Coronary artery (tissue), 2 donors: ENCODE data around the gene STK32C.

Experiments used
- DNase-seq: peaks from one replicate; pipeline ENCODE4 v3.0.0-alpha.2; 2017; ENCODE audit warnings: low spot score
- H3K27ac ChIP-seq, 2 donors: fragments of 200-600 bp; sonication (generic); one replicate each; pipeline ENCODE4 v1.5.1; 2016 to 2019
- H3K4me3 ChIP-seq: fragments of 200-600 bp; sonication (generic); 2 replicates; pipeline ENCODE4 v1.5.1; 2016; ENCODE audit warnings: mild to moderate bottlenecking, moderate library complexity
- TF ChIP-seq, protein P1 (sequence below): fragments of 200-600 bp; sonication (generic); IDR thresholded peaks from one replicate; pipeline ENCODE4 v1.5.1; 2019; ENCODE audit warnings: antibody characterized with exemption

The STK32C gene

DNA sequence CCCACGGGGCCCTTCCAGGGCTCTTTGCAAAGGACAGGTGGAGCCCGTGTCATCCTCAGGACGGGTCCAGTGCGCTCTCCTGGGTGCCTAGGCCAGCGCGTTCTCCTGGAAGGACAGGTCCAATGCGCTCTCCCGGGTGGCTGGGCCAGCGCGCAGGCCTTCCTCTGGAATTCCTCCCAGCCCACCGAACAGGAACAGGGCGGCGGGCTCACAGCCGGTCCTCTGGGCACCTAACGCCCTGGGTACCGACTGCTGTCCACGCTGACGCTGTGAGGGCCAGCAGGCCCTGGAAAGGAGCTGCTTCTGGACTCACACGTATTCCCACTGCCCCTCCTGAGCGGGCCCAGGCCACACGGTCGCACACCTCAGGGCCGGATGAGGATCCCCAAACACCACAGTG is 49.3 kb downstream of the STK32C start:
- DNase-seq = no peak
- Histone ChIP-seq H3K4me3 (no peak overlapping the region), H3K27ac (no peak overlapping the region)
- TF ChIP-seq, protein P1, sequence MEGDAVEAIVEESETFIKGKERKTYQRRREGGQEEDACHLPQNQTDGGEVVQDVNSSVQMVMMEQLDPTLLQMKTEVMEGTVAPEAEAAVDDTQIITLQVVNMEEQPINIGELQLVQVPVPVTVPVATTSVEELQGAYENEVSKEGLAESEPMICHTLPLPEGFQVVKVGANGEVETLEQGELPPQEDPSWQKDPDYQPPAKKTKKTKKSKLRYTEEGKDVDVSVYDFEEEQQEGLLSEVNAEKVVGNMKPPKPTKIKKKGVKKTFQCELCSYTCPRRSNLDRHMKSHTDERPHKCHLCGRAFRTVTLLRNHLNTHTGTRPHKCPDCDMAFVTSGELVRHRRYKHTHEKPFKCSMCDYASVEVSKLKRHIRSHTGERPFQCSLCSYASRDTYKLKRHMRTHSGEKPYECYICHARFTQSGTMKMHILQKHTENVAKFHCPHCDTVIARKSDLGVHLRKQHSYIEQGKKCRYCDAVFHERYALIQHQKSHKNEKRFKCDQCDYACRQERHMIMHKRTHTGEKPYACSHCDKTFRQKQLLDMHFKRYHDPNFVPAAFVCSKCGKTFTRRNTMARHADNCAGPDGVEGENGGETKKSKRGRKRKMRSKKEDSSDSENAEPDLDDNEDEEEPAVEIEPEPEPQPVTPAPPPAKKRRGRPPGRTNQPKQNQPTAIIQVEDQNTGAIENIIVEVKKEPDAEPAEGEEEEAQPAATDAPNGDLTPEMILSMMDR = no peak

DNA sequence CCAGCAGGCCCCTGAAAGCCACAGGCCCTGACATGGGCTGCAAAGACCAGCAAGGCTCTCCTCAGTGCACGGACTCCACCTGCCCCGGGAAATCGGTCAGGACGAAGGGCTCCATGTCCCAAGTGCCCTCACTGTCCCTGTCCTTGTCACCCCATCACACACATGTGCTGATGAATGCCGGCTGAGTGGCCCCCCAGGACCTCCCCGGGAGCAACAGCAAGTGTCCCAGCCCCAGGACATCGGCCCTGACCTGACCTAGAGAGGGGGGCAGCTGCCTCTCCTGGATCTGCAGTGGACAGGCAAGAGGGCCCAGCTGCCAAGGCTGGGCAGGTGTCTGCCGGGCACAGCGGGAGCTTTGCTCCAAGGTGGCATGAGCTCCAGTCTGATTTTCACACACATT is 49.8 kb downstream of the STK32C start:
- no peak for DNase-seq
- TF ChIP-seq, protein P1 = no peak
- H3K4me3 ChIP-seq = no peak overlapping the region
- no peak overlapping the region for H3K27ac ChIP-seq

DNA sequence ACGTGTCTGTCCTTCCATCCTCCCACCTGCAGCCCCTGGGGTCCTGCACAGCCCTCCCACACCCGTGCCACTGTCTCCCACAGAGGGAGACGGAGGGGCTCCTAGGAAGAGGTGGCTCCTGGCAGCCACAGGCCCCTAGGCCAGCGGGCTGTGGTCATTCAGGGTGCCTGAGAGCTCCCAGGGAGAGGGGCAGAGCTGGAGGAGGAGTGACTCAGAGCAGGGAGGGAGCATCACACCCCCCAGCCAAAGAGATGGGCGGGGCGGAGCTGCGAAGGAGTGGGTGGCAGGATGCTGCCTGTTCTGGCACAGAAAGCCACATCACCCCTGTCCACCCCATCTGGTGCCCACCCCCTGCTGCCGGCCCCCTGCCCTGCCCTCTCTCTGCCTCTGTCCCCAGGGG is 50.5 kb downstream of the STK32C start:
- TF ChIP-seq, protein P1 = no peak
- DNase-seq = no peak
- Histone ChIP-seq H3K4me3 (no peak overlapping the region), H3K27ac (no peak overlapping the region)

DNA sequence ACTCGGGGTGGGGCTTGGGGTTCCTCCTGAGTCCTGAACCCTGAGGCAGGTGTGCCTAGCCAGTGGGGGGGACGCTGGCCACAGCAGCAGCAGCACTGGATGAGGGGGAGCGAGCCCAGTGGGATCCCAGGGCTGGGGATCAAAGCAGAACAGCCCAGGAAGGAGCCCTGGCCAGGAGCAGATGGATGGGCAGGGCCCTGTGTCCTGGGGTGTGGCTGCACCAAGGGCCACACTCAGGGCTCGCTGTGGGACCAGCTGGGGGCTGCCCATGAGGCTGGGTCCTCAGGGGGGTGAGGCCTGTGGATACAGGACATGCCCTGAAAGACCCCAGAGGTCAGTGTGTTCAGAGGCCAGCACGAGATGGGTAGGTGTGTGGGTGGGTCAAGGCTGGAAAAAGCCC is 50.9 kb downstream of the STK32C start:
- DNase-seq = no peak
- TF ChIP-seq, protein P1 = no peak
- Histone ChIP-seq H3K27ac (no peak overlapping the region), H3K4me3 (no peak overlapping the region)

DNA sequence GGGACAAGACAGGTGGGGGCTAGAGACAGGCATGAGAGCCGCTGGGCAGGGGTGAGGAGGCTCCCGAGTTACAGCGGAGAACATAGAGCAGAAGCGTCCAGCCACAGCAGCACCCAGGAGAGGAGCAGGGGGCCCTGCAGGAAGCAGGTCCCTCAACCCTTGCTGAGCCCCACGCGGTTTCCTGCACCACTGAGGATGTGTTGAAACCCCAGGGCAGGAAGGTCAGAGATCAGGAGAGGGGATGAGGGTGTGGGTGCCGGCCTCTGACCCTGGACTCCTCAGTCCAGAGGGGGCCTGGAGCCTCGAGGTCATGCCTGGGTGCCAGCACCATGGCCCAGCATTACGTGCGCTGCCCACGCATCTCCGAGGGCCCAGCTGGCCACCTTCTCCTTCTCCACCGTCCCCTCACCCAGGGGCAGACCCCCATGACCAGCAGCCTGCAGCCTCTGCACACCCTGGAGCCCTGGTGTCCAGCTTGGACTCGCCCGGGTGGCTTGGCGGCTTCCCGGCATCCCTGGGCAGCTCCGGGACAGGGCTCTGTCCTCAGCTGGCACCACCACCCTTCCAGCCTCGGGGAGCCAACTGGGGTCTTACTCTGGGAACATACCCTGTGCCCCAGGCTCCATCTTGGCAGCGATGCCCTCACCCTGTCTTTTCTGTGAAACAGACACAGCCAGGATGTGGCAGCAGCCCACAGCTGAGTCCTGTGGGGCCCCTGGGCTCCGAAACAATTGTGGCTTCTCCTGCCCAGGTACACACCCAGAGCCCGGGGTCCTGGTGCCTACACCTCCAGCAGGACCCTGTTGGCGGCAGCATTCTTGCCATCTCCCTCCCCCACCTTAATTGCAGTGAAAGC is 52.0 kb downstream of the STK32C start:
- H3K27ac ChIP-seq = no peak overlapping the region
- TF ChIP-seq, protein P1 = no peak
- no peak overlapping the region for H3K4me3 ChIP-seq
- DNase-seq = no peak

DNA sequence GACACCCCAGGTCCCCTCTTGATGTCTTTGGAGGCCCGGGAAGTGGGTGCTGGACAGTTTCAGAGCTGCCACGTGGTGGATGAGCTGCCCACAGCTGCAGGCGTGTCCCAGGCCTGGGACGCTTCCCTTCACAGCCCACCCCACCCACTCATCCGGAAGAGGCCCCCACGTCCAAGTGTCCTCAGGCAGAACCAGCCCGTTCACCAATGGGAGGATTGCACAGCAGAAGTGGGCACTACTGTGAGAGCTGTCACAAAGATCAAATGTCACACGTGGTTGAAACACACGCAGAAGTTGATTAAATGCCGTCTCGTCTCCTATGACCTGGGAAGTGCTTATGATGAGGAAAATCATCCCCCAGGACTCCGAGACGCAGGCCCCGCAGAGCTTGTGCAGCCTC is 52.9 kb downstream of the STK32C start:
- TF ChIP-seq, protein P1 = no peak
- H3K4me3 ChIP-seq = no peak overlapping the region
- no peak overlapping the region for H3K27ac ChIP-seq
- no peak for DNase-seq

DNA sequence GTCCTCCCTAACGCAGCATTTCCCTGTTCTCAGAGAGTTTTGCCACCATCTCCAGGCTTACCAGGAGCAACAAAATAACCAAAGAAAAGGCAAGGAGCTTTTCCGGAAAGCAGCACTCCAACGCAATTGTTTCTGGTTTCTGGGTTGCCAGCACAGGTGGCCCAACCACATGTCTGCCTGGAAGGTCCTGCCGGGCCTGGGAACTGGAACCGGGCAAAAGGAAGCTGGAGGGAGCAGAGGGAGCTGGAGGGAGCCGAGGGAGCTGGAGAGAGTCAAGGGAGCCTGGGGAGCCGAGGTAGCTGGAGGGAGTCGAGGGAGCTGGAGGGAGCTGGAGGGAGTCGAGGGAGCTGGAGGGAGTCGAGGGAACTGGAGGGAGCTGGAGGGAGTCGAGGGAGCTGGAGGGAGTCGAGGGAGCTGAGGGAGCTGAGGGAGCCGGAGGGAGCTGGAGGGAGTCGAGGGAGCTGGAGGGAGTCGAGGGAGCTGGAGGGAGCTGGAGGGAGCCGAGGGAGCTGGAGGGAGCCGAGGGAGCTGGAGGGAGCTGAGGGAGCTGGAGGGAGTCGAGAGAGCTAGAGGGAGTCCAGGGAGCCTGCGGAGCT is 54.6 kb downstream of the STK32C start:
- no peak overlapping the region for H3K27ac ChIP-seq
- no peak for DNase-seq
- TF ChIP-seq, protein P1 = no peak
- no peak overlapping the region for H3K4me3 ChIP-seq
